Mesothelial cell of epicardium (in vitro differentiated cells): ENCODE measurements around the gene MS4A6A. TPM values are rescaled to one million over a fixed set of nuclear protein-coding genes. Genes with fewer than 3 reads are reported as not detected.

Source experiments
- DNase-seq, 2 experiments: peaks; one replicate each; pipeline ENCODE4 v3.0.0; 2021; ENCODE audit warnings: low spot score in 2 of 2; ENCODE audit not compliant: unreplicated experiment in 2 of 2
- H3K27ac Mint-ChIP-seq: 2 replicates; pipeline ENCODE4 v1.8.0; 2021; ENCODE audit warnings: mixed read lengths
- H3K27me3 Mint-ChIP-seq: 2 replicates; pipeline ENCODE4 v1.8.0; 2021; ENCODE audit warnings: low read depth, mixed read lengths
- H3K36me3 Mint-ChIP-seq: 2 replicates; pipeline ENCODE4 v1.8.0; 2021; ENCODE audit warnings: mixed read lengths
- H3K4me1 Mint-ChIP-seq: 2 replicates; pipeline ENCODE4 v1.8.0; 2021; ENCODE audit warnings: mixed read lengths
- H3K4me3 Mint-ChIP-seq: 2 replicates; pipeline ENCODE4 v1.8.0; 2021; ENCODE audit warnings: mild to moderate bottlenecking, moderate library complexity, mixed read lengths
- H3K9me3 Mint-ChIP-seq: 2 replicates; pipeline ENCODE4 v1.8.0; 2021; ENCODE audit warnings: mixed read lengths
- total RNA-seq: library from RNA; stranded (reverse); gene quantifications from 3 replicates; pipeline ENCODE4 v1.2.1, GENCODE V29; 2021
- TF ChIP-seq, protein P1 (sequence below): fragments of 200-600 bp; sonication (generic); IDR thresholded peaks from one replicate; pipeline ENCODE4 v1.5.0; 2021; ENCODE audit warnings: antibody characterized with exemption; ENCODE audit not compliant: unreplicated experiment

MS4A6A gene
- total RNA-seq, 1 donor from 2014 or later = not detected

DNA sequence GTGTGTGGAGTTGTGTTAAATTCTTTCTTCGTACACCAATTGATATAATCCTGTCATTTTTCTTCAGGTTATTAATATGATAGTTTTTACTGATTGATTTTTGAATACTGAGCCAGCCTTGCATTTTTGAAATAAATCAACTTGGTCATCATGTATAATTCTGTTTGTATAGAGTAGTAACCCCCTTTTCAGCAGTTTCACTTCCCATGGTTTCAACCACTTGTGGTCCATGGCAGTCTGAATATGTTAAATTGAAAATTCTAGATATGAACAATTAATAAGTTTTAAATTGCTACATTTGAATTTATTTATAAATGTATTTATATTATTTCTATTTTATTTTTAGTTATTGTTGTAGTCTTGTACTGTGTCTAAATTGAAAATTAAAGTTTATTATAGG is 32.6 kb downstream of the MS4A6A start:
- DNase-seq = no peak
- Mint-ChIP-seq H3K4me3 (no peak overlapping the region), H3K27me3 (no peaks in the 10 kb centered on the region), H3K36me3 (no peaks in the 10 kb centered on the region), H3K9me3 (no peaks in the 10 kb centered on the region), H3K4me1 (no peaks in the 10 kb centered on the region), H3K27ac (no peak overlapping the region)
- TF ChIP-seq, protein P1, sequence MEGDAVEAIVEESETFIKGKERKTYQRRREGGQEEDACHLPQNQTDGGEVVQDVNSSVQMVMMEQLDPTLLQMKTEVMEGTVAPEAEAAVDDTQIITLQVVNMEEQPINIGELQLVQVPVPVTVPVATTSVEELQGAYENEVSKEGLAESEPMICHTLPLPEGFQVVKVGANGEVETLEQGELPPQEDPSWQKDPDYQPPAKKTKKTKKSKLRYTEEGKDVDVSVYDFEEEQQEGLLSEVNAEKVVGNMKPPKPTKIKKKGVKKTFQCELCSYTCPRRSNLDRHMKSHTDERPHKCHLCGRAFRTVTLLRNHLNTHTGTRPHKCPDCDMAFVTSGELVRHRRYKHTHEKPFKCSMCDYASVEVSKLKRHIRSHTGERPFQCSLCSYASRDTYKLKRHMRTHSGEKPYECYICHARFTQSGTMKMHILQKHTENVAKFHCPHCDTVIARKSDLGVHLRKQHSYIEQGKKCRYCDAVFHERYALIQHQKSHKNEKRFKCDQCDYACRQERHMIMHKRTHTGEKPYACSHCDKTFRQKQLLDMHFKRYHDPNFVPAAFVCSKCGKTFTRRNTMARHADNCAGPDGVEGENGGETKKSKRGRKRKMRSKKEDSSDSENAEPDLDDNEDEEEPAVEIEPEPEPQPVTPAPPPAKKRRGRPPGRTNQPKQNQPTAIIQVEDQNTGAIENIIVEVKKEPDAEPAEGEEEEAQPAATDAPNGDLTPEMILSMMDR = no peak

DNA sequence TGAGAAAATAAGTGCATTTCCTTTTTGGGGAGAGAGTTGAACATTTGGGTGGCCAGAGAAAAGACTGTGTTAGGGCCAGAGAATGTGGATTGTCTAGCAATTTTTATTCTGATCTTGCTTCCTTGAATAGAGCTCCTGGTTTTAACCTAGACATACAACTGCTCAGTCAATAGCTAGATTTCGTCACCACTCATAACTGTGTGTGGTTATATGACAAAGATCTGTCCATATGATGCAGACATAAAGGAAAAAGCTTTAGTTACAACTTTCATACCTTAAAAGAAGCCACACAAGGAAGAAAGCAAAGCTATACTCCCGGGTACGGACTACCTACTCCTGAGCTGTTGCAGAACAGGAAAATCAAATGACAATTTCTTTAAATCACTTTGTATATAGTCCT is 37.2 kb downstream of the MS4A6A start:
- H3K4me1 Mint-ChIP-seq = no peaks in the 10 kb centered on the region
- no peak overlapping the region for H3K27ac Mint-ChIP-seq
- TF ChIP-seq, protein P1 = no peak
- no peaks in the 10 kb centered on the region for H3K9me3 Mint-ChIP-seq
- H3K4me3 Mint-ChIP-seq = no peak overlapping the region
- H3K27me3 Mint-ChIP-seq = peaks cover 2% of the 10 kb centered on the region
- no peak for DNase-seq
- no peaks in the 10 kb centered on the region for H3K36me3 Mint-ChIP-seq

DNA sequence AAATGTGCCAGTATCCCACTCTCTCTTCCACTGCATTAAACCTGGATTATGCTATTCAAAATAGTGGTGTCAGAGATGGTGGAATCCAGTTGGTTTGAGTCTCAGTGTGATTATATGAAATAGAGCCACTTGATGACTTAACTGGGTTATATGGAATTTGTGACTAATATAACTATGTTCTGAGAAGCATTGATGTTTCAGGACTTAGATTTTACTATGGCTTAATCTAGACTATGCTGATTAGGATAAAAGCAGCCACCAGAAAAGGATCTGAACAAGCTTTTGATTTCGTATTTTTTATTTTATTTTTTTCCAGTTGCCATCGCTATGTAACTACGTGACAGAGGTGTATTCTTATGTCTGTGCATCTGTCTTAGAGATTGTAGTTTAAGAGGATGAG is 39.1 kb downstream of the MS4A6A start:
- no peak overlapping the region for H3K27ac Mint-ChIP-seq
- H3K4me3 Mint-ChIP-seq = no peak overlapping the region
- H3K36me3 Mint-ChIP-seq = no peaks in the 10 kb centered on the region
- H3K27me3 Mint-ChIP-seq = peaks cover 2% of the 10 kb centered on the region
- no peaks in the 10 kb centered on the region for H3K4me1 Mint-ChIP-seq
- H3K9me3 Mint-ChIP-seq = no peaks in the 10 kb centered on the region
- TF ChIP-seq, protein P1 = no peak
- no peak for DNase-seq

DNA sequence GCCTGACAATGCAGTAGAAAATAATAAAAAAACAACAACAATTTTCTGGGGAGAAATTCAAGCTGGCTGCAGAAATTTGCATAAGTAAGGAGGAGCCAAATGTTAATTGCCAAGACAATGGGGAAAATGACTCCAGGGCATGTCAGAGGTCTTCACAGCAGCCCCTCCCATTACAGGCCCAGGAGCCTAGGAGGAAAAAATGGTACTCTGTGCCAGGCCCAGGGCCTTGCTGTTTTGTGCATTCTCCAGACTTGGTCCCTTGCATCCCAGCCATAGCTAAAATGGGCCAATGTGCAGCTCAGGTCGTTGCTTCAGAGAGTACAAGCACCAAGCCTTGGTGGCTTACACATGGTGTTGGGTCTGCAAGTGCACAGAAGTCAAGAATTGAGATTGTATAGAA is 49.0 kb downstream of the MS4A6A start:
- Mint-ChIP-seq H3K27me3 (no peaks in the 10 kb centered on the region), H3K27ac (no peak overlapping the region), H3K4me3 (no peak overlapping the region), H3K9me3 (peaks cover 18% of the 10 kb centered on the region), H3K4me1 (no peaks in the 10 kb centered on the region), H3K36me3 (no peaks in the 10 kb centered on the region)
- TF ChIP-seq, protein P1 = no peak
- DNase-seq = no peak

DNA sequence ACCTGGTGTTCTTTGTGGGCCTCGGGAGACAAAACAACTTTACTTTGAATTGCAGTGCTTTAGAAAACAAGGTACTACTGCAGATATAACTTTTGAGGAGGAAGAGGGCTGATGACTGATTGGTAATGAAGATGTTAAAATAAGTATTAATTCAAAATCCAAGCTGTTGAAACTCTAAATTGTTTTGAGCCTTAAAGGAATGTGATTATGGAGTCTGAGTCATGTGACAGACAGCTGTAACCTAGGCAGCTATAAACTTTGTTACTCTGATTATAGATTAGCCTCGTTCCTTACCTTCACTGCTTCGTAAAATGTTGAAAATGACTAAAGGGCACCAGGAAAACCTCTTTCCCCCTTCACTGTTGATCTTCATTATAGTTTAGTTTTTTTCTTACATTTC is 51.0 kb downstream of the MS4A6A start:
- Mint-ChIP-seq H3K36me3 (no peaks in the 10 kb centered on the region), H3K27ac (no peak overlapping the region), H3K27me3 (no peaks in the 10 kb centered on the region), H3K4me1 (no peaks in the 10 kb centered on the region), H3K4me3 (no peak overlapping the region), H3K9me3 (peaks cover 16% of the 10 kb centered on the region)
- TF ChIP-seq, protein P1 = no peak
- no peak for DNase-seq

DNA sequence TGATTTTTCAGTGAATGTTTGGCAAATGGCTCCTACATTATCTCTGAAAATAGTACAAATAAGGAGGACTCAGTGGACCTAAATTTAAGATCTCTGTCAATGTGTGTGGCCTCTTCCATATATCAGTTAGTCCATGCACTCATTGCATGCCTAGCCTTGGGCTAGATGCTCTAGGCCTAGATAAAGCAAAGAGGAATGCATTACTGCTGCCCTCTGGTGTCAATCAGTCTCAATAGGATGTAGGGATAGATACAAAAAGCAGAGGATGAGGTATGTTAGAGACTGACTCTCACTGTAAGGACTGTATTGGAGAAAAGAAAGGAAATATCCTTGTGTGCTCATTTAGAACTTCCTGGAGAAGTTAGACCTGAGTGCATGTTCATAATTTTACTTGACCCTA is 52.4 kb downstream of the MS4A6A start:
- TF ChIP-seq, protein P1 = no peak

More for the DNA sequence above, 52.4 kb downstream of the MS4A6A start:
- Mint-ChIP-seq H3K9me3 (peaks cover 13% of the 10 kb centered on the region), H3K27ac (no peak overlapping the region), H3K4me1 (no peaks in the 10 kb centered on the region), H3K36me3 (no peaks in the 10 kb centered on the region), H3K27me3 (no peaks in the 10 kb centered on the region), H3K4me3 (no peak overlapping the region)
- DNase-seq = no peak
